ENCODE data around the gene PFN3. TPM values are rescaled to one million over a fixed set of nuclear protein-coding genes. Genes with fewer than 3 reads are reported as not detected.

Gene PFN3
- total RNA-seq, 4 donors from 2014 or later = not detected

DNA sequence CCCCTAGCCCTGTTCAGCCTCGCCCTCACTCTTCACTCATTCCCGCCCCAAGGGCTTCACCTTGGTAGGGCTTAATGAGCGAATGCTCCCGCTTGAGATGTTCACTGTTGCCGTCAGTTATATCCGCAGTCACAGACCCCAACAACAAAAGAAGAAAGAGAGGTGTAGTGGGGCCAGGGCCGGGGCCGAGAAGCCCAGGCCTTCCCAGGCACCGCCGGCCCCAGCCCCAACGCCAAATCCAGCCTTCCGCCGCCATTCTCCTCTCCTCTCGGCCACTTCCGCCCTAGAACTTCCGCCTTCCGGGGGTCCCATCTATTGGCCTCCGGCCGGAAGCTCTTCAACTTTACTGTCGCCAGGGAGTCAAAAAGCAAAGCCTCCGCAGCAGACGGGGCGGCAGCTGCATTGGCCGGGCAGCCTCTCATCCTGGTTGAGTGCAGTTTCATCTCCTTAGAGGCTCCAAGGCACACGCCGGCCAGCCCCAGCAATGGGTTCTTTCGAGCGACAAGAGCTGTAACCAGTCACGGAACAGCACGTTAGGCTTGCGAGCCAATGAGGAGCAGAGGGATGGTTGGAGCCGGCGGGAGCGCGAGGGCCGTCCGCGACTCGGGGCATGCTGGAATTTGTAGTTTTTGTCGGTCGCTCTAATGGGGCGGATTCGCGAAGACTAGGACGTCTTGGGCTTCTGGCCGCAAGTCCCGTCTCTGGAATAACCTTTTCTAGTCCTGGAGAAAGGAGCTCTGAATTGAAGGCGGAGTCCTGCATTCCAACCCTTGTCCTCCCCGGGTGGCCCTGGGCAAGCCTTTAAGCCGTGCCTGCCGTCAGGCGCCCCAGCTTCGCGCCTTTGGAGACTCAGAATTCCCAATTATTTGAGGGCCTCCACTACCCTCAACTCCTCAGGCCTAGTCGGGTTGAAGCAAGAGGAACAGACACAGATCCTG lies 48.8 kb downstream of the PFN3 start, which contains the start of gene LMAN2:
TSS of gene LMAN2 (minus strand) at position 277 of the 938 bp plus-strand sequence. CDS start at position 256, 21 bp downstream.
- Histone ChIP-seq H3K27me3 (no peaks in the 10 kb centered on the region), H3K27ac (peak within 1 kb of the TSS; percentile 90 to 92), H3K4me3 (peak within 1 kb of the TSS; percentile 66 to 81), H3K9me3 (no peaks in the 10 kb centered on the region), H3K4me1 (peaks cover 6 to 9% of the 10 kb centered on the region in 2 donors), H3K36me3 (no peaks in the 10 kb centered on the region)
- peak in 1 of 2 donors; percentile 46 for TF ChIP-seq POLR2A (IDR thresholded peaks at IDR 0.05)
- no peak for TF ChIP-seq CTCF (IDR thresholded peaks at IDR 0.05)
- peak; percentile 92 to 95 for DNase-seq
- intact Hi-C loops (cut with DNase I; ENCODE audit: low total_unique reads) = no loop called here

DNA sequence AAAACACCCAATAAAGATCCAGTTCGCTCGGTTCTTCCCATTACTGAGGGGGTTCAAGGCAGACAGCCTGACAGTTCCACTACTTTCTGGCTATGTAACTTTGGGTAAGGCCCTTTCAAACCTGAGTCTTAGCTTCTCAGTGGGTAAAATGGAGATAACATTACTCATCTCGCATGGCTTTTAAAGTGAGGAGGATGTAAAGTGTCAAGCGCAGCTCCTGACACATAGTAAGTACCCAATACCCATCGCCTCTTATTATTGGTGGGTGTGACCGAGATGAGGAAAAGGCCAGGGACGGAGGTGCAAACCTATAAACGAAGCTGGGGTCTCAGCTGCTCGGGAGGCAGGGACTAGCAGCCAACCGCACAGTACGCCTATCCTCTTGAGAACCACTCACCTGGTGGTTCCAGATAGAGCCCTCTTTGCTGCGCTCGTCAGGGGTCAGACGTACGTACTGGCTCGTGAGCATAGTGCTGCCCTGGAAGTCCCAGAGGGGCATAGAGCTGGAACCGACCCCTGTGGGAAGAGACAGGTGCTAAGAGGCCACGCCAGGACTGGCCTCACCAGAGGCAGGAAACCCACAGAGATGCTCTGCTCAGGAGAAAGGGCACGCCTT lies 49.6 kb downstream of the PFN3 start:
- Histone ChIP-seq H3K4me3 (peak overlapping the region; percentile 66 to 81), H3K27ac (peak overlapping the region; percentile 90 to 92), H3K36me3 (no peaks in the 10 kb centered on the region), H3K4me1 (peaks cover 6 to 9% of the 10 kb centered on the region in 2 donors), H3K27me3 (no peaks in the 10 kb centered on the region), H3K9me3 (no peaks in the 10 kb centered on the region)
- DNase-seq = no peak
- intact Hi-C loops (cut with DNase I; ENCODE audit: low total_unique reads) = no loop called here
- TF ChIP-seq POLR2A (IDR thresholded peaks at IDR 0.05) (no peak), CTCF (IDR thresholded peaks at IDR 0.05) (no peak)

Other genes starting within 250 kb of the PFN3 start
- gene RAB24, start 96.9 kb downstream of the PFN3 start, total RNA-seq = 10 to 100 TPM in 3 of 4 donors, 1 to 10 TPM in 1; 8.2 to 62.0 (median 19.3) TPM
- gene PRELID1, start 96.9 kb downstream of the PFN3 start, total RNA-seq = 10 to 100 TPM; 25.4 to 73.1 (median 49.0) TPM
- gene MXD3, start 88.8 kb downstream of the PFN3 start, total RNA-seq = 10 to 100 TPM in 1 of 4 donors, 1 to 10 TPM in 2, under 1 TPM in 1; 0.51 to 29.0 (median 6.8) TPM
- 100 to 1,000 TPM in 3 of 4 donors, 10 to 100 TPM in 1; 83.2 to 210 (median 170) TPM for gene LMAN2, start 49.0 kb downstream of the PFN3 start, total RNA-seq
- gene RGS14, start 42.7 kb downstream of the PFN3 start, total RNA-seq = 10 to 100 TPM in 3 of 4 donors, 1 to 10 TPM in 1; 1.5 to 25.6 (median 13.6) TPM
- gene SLC34A1, start 16.2 kb downstream of the PFN3 start, total RNA-seq = not detected
- 1 to 10 TPM in 1 of 4 donors, not detected in 3; 7.6 TPM for gene F12, start 8.9 kb upstream of the PFN3 start, total RNA-seq
- gene GRK6, start 26.0 kb upstream of the PFN3 start, total RNA-seq = 10 to 100 TPM; 16.4 to 29.8 (median 20.9) TPM
- 1 to 10 TPM in 2 of 4 donors, not detected in 2; 1.9 to 3.0 TPM for gene PRR7, start 46.2 kb upstream of the PFN3 start, total RNA-seq
- gene DBN1, start 73.0 kb upstream of the PFN3 start, total RNA-seq = 100 to 1,000 TPM in 2 of 4 donors, 10 to 100 TPM in 2; 30.6 to 107 (median 82.7) TPM
- gene PDLIM7, start 96.9 kb upstream of the PFN3 start, total RNA-seq = 100 to 1,000 TPM; 102 to 543 (median 193) TPM
- 10 to 100 TPM in 1 of 4 donors, 1 to 10 TPM in 3; 3.6 to 20.0 (median 7.1) TPM for gene DOK3, start 109.2 kb upstream of the PFN3 start, total RNA-seq
- 100 to 1,000 TPM in 2 of 4 donors, 10 to 100 TPM in 2; 61.0 to 146 (median 95.6) TPM for gene DDX41, start 116.3 kb upstream of the PFN3 start, total RNA-seq
- 100 to 1,000 TPM in 1 of 4 donors, 10 to 100 TPM in 3; 16.5 to 117 (median 39.4) TPM for gene FAM193B, start 153.9 kb upstream of the PFN3 start, total RNA-seq
- gene TMED9, start 191.5 kb upstream of the PFN3 start, total RNA-seq = 100 to 1,000 TPM in 2 of 4 donors, 10 to 100 TPM in 2; 12.8 to 106 (median 73.4) TPM
- 10 to 100 TPM in 3 of 4 donors, 1 to 10 TPM in 1; 5.1 to 27.8 (median 24.5) TPM for gene B4GALT7, start 199.5 kb upstream of the PFN3 start, total RNA-seq